Amniotic epithelial cell (primary cell): ENCODE measurements around the gene OIT3.
"Not testable (repeated sequence)": the region's sequence is repeated elsewhere in the genome, so short reads cannot be mapped to it uniquely, and the experiment has no call there.

ENCODE experiments used
- DNase-seq: peaks from one replicate; pipeline ENCODE4 v3.0.0-alpha.2; 2010; ENCODE audit warnings: low read depth

The OIT3 gene

GRCh38 chr10:72903941-72904446 lies 10.5 kb downstream of the OIT3 start:
- not testable (repeated sequence) for DNase-seq

- DNase-seq = no peak
Measured at GRCh38 chr10:72904806-72905205, 11.3 kb downstream of the OIT3 start.

- peak; percentile 25 for DNase-seq
Measured at GRCh38 chr10:72906446-72906845, 12.9 kb downstream of the OIT3 start.

- no peak for DNase-seq
Measured at GRCh38 chr10:72910705-72911104, 17.2 kb downstream of the OIT3 start.

- no peak for DNase-seq
Measured at GRCh38 chr10:72911758-72912157, 18.2 kb downstream of the OIT3 start.

GRCh38 chr10:72912736-72913135 lies 19.2 kb downstream of the OIT3 start:
- no peak for DNase-seq

- no peak for DNase-seq
Measured at GRCh38 chr10:72913287-72913686, 19.7 kb downstream of the OIT3 start.

- not testable (repeated sequence) for DNase-seq
Measured at GRCh38 chr10:72917201-72917600, 23.7 kb downstream of the OIT3 start.

GRCh38 chr10:72917803-72918332 lies 24.3 kb downstream of the OIT3 start:
- DNase-seq = not testable (repeated sequence)

GRCh38 chr10:72918352-72918751 lies 24.8 kb downstream of the OIT3 start:
- DNase-seq = no peak

GRCh38 chr10:72921147-72921683 lies 27.7 kb downstream of the OIT3 start:
- peak; percentile 21 for DNase-seq

- DNase-seq = no peak
Measured at GRCh38 chr10:72924351-72924750, 30.8 kb downstream of the OIT3 start.

- no peak for DNase-seq
Measured at GRCh38 chr10:72925951-72926465, 32.5 kb downstream of the OIT3 start.

GRCh38 chr10:72927485-72927884 lies 33.9 kb downstream of the OIT3 start:
- no peak for DNase-seq

GRCh38 chr10:72928798-72929197 lies 35.3 kb downstream of the OIT3 start:
- no peak for DNase-seq

- no peak for DNase-seq
Measured at GRCh38 chr10:72930276-72930675, 36.7 kb downstream of the OIT3 start.

- peak; percentile 12 for DNase-seq
Measured at GRCh38 chr10:72932259-72933015, 38.9 kb downstream of the OIT3 start.

GRCh38 chr10:72935361-72935760 lies 41.8 kb downstream of the OIT3 start:
- DNase-seq = peak; percentile 10

- no peak for DNase-seq
Measured at GRCh38 chr10:72943498-72944234, 50.1 kb downstream of the OIT3 start.

- DNase-seq = no peak
Measured at GRCh38 chr10:72946963-72947362, 53.4 kb downstream of the OIT3 start.

- no peak for DNase-seq
Measured at GRCh38 chr10:72948762-72949161, 55.2 kb downstream of the OIT3 start.

GRCh38 chr10:72951760-72952159 lies 58.2 kb downstream of the OIT3 start:
- DNase-seq = no peak
